ENCODE data around the gene MFNG.

- TF ChIP-seq, protein P1, sequence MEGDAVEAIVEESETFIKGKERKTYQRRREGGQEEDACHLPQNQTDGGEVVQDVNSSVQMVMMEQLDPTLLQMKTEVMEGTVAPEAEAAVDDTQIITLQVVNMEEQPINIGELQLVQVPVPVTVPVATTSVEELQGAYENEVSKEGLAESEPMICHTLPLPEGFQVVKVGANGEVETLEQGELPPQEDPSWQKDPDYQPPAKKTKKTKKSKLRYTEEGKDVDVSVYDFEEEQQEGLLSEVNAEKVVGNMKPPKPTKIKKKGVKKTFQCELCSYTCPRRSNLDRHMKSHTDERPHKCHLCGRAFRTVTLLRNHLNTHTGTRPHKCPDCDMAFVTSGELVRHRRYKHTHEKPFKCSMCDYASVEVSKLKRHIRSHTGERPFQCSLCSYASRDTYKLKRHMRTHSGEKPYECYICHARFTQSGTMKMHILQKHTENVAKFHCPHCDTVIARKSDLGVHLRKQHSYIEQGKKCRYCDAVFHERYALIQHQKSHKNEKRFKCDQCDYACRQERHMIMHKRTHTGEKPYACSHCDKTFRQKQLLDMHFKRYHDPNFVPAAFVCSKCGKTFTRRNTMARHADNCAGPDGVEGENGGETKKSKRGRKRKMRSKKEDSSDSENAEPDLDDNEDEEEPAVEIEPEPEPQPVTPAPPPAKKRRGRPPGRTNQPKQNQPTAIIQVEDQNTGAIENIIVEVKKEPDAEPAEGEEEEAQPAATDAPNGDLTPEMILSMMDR (IDR thresholded peaks at IDR 0.05) = no peak
- no peak for TF ChIP-seq EZH2 (IDR thresholded peaks at IDR 0.05; ENCODE audit: borderline replicate concordance, insufficient read depth, low read depth, low read length, poor library complexity, severe bottlenecking)
Observed at GRCh38 chr22:37425800-37426705, 60.1 kb downstream of the MFNG start.

Measured in B cell (primary cell).